Camera-type eye (tissue), 1 donor: ENCODE data around the gene WDR89. TPM values are rescaled to one million over a fixed set of nuclear protein-coding genes. Genes with fewer than 3 reads are reported as not detected.

ENCODE experiments used
- total RNA-seq: library from RNA; depleted of rRNA; stranded (reverse); fragments of >200 nt; gene quantifications from one replicate; pipeline ENCODE4 v1.2.3, GENCODE V29; 2014

Gene WDR89
- total RNA-seq, result 28.8 TPM

DNA sequence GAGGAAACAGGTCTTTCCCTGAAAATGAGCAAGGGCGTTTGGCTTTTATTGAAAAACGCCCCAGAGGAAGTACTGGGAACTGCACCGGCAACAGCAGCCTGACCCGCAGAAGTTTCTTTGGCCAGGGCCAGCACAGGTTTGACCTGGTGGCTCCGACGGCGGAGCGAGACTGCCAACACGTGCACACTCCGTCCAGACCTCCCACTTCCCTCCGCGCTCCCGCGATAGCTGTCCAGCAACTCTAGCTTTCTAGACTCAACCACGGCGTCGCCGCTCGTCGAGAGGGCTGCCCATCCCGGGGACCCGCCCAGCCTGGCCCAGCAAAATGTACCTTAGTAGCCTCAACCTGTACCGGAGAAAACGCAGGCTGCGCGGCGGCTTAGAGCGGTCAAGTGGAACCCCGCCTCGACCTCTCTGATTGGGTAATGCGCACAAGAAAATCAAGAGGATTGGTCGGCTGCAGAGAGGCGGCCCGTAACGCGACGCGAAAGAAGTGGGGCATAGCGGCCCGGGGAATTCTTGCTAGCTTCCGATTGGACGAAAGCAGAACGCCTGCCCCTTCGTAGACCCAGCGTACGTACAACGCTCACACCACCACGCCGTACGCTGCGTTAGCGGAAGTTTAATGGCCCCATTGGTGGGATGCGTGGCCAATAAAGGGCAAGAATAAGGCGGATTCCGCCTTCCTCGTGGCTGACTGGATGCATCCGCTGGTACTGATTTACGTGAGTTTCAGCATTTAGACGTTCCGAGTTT is at the start of gene WDR89:
WDR89 (minus strand) TSS at position 399 of the 756 bp plus-strand sequence. CDS start 41,929 bp downstream, outside the sequence.

Other genes with a start within 250 kb of the WDR89 start
- gene PPP2R5E, start 98.5 kb downstream of the WDR89 start, total RNA-seq, result 65.4 TPM
- 27.2 TPM for gene SGPP1, start 86.2 kb upstream of the WDR89 start, total RNA-seq
- 203 TPM for gene SYNE2, start 211.1 kb upstream of the WDR89 start, total RNA-seq